HG03064 (cell line): Measurements from ENCODE around the gene LIN54.
A peak's percentile ranks its signal among the peaks of the same experiment; 100 is the strongest.

Experiments
- ATAC-seq: cut with Tn5 transposase; IDR thresholded peaks from one replicate; pipeline ENCODE4 v1.9.1; 2021; ENCODE audit warnings: low read depth; ENCODE audit not compliant: unreplicated experiment

LIN54 gene

GRCh38 chr4:82896755-82897154 is 113.9 kb downstream of the LIN54 start:
- ATAC-seq: no peak

GRCh38 chr4:82893942-82894341 is 116.7 kb downstream of the LIN54 start:
- ATAC-seq: no peak

- ATAC-seq: no peak
Measured at GRCh38 chr4:82892467-82892802, 118.2 kb downstream of the LIN54 start.

- ATAC-seq: peak; percentile 3
Measured at GRCh38 chr4:82891707-82892466, 118.7 kb downstream of the LIN54 start.

- ATAC-seq: peak; percentile 90
Measured at GRCh38 chr4:82890901-82891706, 119.5 kb downstream of the LIN54 start, which contains the start of gene SEC31A. Gene SEC31A (minus strand): TSS chr4:82891153. CDS start chr4:82881936, 9,217 bp downstream.

GRCh38 chr4:82890528-82890900 is 120.1 kb downstream of the LIN54 start:
- no peak for ATAC-seq

- no peak for ATAC-seq
Measured at GRCh38 chr4:82889287-82889686, 121.3 kb downstream of the LIN54 start.

- ATAC-seq: no peak
Measured at GRCh38 chr4:82886147-82886942, 124.3 kb downstream of the LIN54 start.

GRCh38 chr4:82885410-82885809 is 125.2 kb downstream of the LIN54 start:
- ATAC-seq: no peak
